GM21528 (cell line): Measurements from ENCODE around the gene FOXO1.

Source experiments
- ATAC-seq: cut with Tn5 transposase; IDR thresholded peaks from one replicate; pipeline ENCODE4 v1.9.1; 2021; ENCODE audit warnings: mild to moderate bottlenecking, moderate library complexity; ENCODE audit not compliant: unreplicated experiment, low FRiP score

FOXO1 gene

GRCh38 chr13:40517486-40518480 lies 148.7 kb downstream of the FOXO1 start:
- ATAC-seq, result peak; percentile 60

GRCh38 chr13:40515702-40516101 lies 150.7 kb downstream of the FOXO1 start:
- ATAC-seq, result no peak

- ATAC-seq, result no peak
Measured at GRCh38 chr13:40514802-40515201, 151.6 kb downstream of the FOXO1 start.

- ATAC-seq, result no peak
Measured at GRCh38 chr13:40509876-40510275, 156.6 kb downstream of the FOXO1 start.

GRCh38 chr13:40508767-40509342 lies 157.6 kb downstream of the FOXO1 start:
- ATAC-seq, result no peak

- no peak for ATAC-seq
Measured at GRCh38 chr13:40508127-40508526, 158.3 kb downstream of the FOXO1 start.

- ATAC-seq, result no peak
Measured at GRCh38 chr13:40506592-40507446, 159.6 kb downstream of the FOXO1 start.
